Activated naive CD8-positive, alpha-beta T cell (primary cell): Measurements from ENCODE around the gene USF2.
"Not testable (repeated sequence)": the region's sequence is repeated elsewhere in the genome, so short reads cannot be mapped to it uniquely, and the experiment has no call there.

Source experiments
- H3K27ac Mint-ChIP-seq: one replicate; pipeline ENCODE4 v1.8.0; 2021; ENCODE audit warnings: mixed read lengths
- H3K27me3 Mint-ChIP-seq: one replicate; pipeline ENCODE4 v1.8.0; 2021; ENCODE audit warnings: mixed read lengths
- H3K36me3 Mint-ChIP-seq: one replicate; pipeline ENCODE4 v1.8.0; 2021; ENCODE audit warnings: mixed read lengths
- H3K4me1 Mint-ChIP-seq: one replicate; pipeline ENCODE4 v1.8.0; 2021; ENCODE audit warnings: low read depth, mixed read lengths
- H3K4me3 Mint-ChIP-seq: one replicate; pipeline ENCODE4 v1.8.0; 2021; ENCODE audit warnings: mild to moderate bottlenecking, mixed read lengths
- H3K9me3 Mint-ChIP-seq: one replicate; pipeline ENCODE4 v1.8.0; 2021; ENCODE audit warnings: low read depth, mixed read lengths

Gene USF2

DNA sequence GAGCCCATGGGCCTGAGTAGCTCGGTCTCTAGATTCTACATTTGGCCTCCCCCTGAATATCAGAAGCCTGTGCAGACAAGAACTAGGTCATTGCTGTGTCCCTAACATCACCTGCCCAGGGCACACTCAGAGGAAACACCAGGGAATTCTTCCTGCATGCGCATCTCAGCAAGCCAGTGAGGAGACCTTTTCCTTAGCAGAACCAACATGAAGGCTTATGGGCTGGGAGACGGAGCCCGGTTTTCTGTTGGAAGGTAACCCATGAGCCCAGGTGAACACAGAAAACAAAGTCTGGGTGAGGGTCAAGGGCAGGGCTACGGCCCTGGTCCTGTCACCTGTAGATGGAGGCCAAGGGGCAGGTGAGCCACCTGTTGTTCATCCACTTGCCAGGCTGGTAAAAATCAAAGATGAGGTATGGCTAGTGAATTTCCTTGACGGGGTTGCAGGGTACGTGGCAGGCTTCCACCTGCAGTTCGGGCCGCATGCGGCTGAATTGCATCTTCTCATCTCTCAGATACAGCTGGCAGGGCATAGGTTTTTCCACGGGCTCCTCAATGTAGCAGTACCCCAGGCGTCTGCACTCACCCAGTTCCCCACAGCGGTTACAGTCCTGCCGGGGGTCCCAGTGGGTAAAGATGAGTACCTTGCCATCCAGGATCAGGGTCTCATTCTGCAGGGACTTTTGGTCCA lies 36.7 kb upstream of the USF2 start:
- H3K4me1 Mint-ChIP-seq: peaks cover 6% of the 10 kb centered on the region
- no peak overlapping the region for H3K27ac Mint-ChIP-seq
- H3K9me3 Mint-ChIP-seq: no peaks in the 10 kb centered on the region
- H3K4me3 Mint-ChIP-seq: no peak overlapping the region
- H3K27me3 Mint-ChIP-seq: no peaks in the 10 kb centered on the region
- peaks cover 2% of the 10 kb centered on the region for H3K36me3 Mint-ChIP-seq

DNA sequence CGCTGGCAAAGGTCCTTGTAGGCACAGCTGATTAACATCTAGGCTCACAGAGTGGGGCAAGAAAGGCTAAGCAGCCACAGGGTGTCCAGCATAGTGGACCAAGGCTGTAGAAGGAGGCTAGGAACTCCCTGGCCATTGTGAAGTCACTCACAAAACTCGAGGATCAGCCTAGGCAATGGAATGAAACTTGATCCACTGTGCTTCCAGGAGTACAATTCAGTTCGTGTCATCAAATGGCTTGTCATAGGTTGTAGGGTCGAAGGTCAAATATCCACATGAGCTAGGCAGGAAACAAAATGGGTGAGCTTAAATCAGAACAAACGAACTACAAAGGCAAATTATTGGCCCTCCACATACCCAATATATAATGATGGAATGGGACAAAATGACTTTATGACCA lies 35.9 kb upstream of the USF2 start:
- Mint-ChIP-seq H3K27ac (no peak overlapping the region), H3K4me1 (peaks cover 9% of the 10 kb centered on the region), H3K36me3 (peaks cover 2% of the 10 kb centered on the region), H3K9me3 (no peaks in the 10 kb centered on the region), H3K4me3 (no peak overlapping the region), H3K27me3 (no peaks in the 10 kb centered on the region)

DNA sequence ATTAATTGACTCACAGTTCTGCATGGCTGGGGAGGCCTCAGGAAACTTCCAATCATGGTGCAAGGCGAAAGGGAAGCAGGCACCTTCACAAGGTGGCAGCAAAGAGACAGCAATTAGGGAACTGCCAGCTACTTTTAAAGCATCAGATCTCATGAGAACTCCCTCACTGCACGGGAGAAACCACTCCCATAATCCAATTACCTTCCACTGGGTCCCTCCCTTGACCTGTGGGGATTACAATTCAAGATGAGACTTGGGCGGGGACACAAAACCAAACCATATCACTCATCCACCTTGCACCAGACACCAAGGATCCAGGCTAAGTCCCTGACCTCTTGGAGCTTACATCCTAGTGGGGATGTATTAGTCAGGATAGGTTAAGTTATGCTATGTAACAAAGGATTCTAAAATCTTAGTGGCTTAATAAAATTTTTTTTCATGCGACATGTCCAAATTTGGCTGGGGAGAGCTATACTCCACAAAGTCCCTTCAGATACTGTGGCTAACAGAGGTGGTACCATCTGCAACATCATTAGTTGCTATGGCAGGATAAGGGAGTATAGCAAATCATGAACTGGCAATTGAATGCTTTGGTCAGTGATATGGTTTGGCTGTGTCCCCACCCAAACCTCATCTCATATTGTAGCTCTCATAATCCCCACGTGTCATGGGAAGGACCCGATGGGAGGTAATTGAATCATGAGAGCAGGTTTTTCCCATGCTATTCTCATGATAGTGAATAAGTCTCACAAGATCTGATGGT lies 31.9 kb upstream of the USF2 start:
- peaks cover 10% of the 10 kb centered on the region for H3K9me3 Mint-ChIP-seq
- peaks cover 11% of the 10 kb centered on the region for H3K36me3 Mint-ChIP-seq
- no peak overlapping the region for H3K27ac Mint-ChIP-seq
- H3K27me3 Mint-ChIP-seq: no peaks in the 10 kb centered on the region
- no peak overlapping the region for H3K4me3 Mint-ChIP-seq
- H3K4me1 Mint-ChIP-seq: peaks cover 33% of the 10 kb centered on the region

DNA sequence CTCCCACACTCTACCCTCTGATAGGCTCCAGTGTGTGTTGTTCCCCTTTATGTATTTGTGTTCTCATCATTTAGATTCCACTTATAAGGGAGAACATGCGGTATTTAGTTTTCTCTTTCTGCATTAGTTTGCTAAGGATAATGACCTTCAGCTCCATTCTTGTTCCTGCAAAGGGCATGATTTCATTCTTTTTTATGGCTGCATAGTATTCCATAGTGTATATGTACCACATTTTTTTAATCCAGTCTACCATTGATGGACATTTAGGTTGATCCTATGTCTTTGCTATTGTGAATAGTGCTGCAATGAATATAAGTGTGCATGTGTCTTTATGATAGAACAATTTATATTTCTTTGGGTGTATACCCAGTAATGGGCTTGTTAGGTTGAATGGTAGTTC lies 29.2 kb upstream of the USF2 start:
- Mint-ChIP-seq H3K27ac (peak overlapping the region; percentile 86), H3K9me3 (peaks cover 20% of the 10 kb centered on the region), H3K36me3 (peaks cover 13% of the 10 kb centered on the region), H3K4me1 (peaks cover 33% of the 10 kb centered on the region)
- not testable (repeated sequence) for H3K4me3 Mint-ChIP-seq, H3K27me3 Mint-ChIP-seq

DNA sequence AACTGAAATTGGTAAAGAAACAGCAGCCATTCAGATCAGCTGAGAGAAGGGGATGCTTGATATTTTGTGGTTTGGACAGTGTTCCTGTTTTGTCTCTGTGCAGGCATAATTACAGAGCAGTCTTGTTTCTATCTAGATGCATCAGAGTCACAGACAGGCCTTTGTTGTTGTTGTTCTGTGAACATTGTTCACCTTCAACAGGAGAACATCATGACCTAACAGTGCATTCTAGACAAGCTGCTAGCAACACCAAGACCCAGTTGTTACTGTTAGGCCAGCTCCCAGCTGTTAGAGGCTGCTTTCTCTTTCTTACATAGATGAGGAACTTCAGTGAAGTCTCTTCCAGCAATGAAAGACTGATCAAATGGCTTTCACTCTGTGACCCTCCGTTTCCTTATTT lies 28.4 kb upstream of the USF2 start:
- peaks cover 13% of the 10 kb centered on the region for H3K36me3 Mint-ChIP-seq
- H3K27me3 Mint-ChIP-seq: no peaks in the 10 kb centered on the region
- H3K27ac Mint-ChIP-seq: peak overlapping the region; percentile 86
- peak overlapping the region; percentile 44 for H3K4me3 Mint-ChIP-seq
- peaks cover 20% of the 10 kb centered on the region for H3K9me3 Mint-ChIP-seq
- peaks cover 30% of the 10 kb centered on the region for H3K4me1 Mint-ChIP-seq

DNA sequence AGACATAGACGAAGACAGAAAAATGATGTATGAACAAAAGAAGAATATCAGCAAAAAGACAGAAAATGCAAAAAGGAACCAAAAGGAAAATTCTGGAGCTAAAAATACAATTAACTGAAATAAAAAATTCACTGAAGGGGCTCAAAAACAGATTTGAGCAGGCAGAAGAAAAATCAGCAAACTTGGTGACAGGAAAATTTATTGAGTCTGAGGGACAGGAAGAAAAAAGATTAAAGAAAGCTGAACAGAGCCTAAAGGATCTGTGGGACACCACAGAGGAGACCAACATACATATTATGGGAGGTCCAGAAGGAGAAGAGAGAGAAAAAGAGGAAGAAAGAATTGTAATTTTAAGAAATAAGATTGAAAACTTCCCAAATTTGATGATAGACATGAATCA lies 27.3 kb upstream of the USF2 start:
- Mint-ChIP-seq H3K4me3 (no peak overlapping the region), H3K4me1 (peaks cover 29% of the 10 kb centered on the region), H3K9me3 (peaks cover 20% of the 10 kb centered on the region), H3K27me3 (no peaks in the 10 kb centered on the region), H3K27ac (peak overlapping the region; percentile 23), H3K36me3 (peaks cover 13% of the 10 kb centered on the region)

DNA sequence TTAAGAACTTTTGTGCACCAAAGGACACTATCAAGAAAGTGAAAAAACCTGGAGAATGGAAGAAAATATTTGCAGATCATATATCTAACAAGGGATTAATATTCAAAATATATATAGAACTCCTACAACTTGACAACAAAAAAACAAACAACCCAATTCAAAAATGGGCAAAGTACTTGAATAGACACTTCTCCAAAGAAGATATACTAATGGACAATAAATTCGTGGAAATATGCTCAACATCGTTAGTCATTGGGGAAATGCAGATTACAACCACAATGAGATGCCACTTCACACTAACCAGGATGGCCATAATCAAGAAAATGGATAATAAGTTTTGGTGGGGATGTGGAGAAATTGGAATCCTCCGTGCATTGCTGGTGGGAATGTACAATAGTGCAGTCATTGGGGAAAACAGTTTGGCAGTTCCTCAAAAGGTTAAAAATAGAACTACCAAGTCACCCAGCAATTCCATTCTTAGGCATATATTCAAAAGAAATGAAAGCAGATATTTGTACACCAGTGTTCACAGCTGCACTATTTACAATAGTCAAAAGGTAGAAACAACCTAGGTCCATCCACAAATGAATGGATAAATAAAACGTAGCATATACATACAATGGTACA lies 22.2 kb upstream of the USF2 start:
- peaks cover 10% of the 10 kb centered on the region for H3K9me3 Mint-ChIP-seq
- peaks cover 37% of the 10 kb centered on the region for H3K4me1 Mint-ChIP-seq
- H3K36me3 Mint-ChIP-seq: peaks cover 4% of the 10 kb centered on the region
- no peaks in the 10 kb centered on the region for H3K27me3 Mint-ChIP-seq
- no peak overlapping the region for H3K27ac Mint-ChIP-seq
- H3K4me3 Mint-ChIP-seq: peak overlapping the region; percentile 92

DNA sequence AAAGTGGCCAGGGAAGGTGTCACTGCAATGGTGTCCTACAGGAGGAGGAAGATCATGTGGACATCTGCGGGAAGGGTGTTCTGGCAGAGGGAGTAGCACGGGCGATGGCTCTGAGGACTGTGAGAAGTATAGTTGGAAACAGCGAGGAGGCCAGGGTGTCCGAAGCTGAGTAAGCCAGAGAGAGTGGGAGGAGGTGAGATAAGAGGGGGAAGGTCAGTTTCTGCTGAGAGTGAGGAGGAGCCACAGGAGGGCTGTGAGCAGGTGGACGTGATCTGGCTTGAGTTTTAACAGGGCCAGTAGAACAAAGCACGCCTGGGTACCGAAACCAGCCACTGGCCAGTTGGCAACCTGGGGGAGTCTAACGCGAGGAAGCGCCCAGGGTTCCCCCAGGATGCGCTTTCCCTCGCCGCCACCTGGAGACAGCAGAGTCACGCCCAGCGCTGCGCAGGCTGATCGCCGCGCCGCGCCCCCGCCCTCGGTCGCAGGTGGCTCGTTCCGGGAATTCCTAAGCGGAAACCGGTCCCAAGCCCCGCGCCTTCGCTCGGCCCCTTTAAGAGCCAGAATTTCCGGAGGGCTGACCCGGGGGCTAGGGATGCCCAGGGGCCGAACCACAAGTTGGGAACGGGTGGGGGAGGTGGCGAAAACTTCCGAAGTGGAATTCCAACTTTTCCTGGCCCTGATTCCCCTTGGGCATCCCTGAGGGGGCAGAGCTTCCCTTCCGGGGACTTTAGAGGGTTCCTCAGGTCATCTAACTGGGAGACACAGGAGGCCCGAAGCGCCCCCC lies 21.0 kb upstream of the USF2 start:
- peaks cover 10% of the 10 kb centered on the region for H3K9me3 Mint-ChIP-seq
- H3K27ac Mint-ChIP-seq: peak overlapping the region; percentile 85
- peak overlapping the region; percentile 92 for H3K4me3 Mint-ChIP-seq
- no peaks in the 10 kb centered on the region for H3K27me3 Mint-ChIP-seq
- H3K4me1 Mint-ChIP-seq: peaks cover 37% of the 10 kb centered on the region
- no peaks in the 10 kb centered on the region for H3K36me3 Mint-ChIP-seq

DNA sequence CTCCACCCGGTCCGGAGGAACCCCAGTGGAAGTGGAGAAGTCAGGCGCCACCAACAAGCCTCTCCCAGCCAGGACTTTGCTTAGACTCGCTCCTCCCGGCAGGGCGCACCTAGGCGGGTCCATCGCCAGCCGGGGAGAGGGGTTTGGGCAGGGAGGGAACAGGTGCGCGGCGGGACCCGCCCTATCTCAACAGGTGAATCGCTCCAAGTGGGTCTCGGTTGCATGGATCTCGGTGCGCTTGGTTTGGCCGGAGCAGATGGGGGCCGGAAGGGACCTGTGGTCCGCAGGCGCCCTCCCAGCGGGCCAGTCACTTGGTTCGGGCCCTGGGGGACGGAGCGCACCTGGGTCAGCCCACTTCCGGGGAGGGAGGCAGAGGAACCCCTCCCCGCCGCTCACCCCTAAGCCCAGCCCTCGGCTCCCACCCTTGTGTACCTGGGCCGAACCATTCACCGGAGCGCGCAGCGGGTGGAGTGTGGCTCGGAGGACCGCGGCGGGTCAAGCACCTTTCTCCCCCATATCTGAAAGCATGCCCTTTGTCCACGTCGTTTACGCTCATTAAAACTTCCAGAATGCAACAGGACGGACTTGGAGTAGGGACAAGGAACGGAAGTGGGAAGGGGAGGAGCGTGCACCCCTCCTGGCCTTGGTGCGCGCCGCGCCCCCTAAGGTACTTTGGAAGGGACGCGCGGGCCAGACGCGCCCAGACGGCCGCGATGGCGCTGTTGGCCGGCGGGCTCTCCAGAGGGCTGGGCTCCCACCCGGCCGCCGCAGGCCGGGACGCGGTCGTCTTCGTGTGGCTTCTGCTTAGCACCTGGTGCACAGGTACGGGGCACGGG lies 20.2 kb upstream of the USF2 start, which contains the start of gene LSR:
TSS of gene LSR (plus strand) at position 693 of the 836 bp plus-strand sequence. CDS start at position 714, 21 bp downstream.
- Mint-ChIP-seq H3K27ac (peak within 1 kb of the TSS; percentile 89), H3K36me3 (no peaks in the 10 kb centered on the region), H3K4me3 (peak within 1 kb of the TSS; percentile 92), H3K27me3 (no peaks in the 10 kb centered on the region), H3K4me1 (peaks cover 40% of the 10 kb centered on the region), H3K9me3 (peaks cover 4% of the 10 kb centered on the region)

DNA sequence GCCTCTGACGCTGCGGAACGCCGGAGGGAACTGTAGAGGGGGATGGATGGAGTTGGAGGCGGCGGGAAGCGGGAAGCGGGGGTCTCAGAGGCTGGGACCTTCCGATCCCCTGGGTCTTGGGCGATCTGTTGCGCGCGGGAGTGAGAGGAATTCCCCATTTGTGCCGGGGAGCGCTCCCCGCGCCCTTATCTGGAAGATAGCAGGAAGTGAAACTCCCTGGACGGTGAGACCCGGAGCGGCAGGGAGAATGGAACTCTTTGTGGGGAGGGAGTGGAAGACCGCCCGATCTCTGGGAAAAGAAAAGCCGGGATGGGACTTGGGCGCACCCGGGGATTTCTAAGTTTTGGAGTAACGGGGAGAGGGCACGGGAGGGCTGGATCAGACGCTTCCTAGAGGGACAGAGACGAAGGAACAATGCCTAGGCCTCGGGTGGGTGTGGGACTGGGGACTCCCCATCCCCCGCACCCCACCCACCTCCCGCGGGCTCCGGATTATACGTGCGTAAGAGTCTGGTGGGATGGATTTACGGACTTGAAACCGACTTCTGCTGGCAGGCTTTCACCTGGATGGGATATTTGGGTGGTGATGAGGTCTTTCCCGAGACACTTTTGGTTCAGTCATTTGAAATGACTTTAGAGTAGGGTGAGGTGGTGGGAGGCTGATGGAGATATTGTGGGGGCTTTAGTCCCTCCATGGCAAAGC lies 19.5 kb upstream of the USF2 start:
- Mint-ChIP-seq H3K27me3 (no peaks in the 10 kb centered on the region), H3K4me3 (peak overlapping the region; percentile 92)

DNA sequence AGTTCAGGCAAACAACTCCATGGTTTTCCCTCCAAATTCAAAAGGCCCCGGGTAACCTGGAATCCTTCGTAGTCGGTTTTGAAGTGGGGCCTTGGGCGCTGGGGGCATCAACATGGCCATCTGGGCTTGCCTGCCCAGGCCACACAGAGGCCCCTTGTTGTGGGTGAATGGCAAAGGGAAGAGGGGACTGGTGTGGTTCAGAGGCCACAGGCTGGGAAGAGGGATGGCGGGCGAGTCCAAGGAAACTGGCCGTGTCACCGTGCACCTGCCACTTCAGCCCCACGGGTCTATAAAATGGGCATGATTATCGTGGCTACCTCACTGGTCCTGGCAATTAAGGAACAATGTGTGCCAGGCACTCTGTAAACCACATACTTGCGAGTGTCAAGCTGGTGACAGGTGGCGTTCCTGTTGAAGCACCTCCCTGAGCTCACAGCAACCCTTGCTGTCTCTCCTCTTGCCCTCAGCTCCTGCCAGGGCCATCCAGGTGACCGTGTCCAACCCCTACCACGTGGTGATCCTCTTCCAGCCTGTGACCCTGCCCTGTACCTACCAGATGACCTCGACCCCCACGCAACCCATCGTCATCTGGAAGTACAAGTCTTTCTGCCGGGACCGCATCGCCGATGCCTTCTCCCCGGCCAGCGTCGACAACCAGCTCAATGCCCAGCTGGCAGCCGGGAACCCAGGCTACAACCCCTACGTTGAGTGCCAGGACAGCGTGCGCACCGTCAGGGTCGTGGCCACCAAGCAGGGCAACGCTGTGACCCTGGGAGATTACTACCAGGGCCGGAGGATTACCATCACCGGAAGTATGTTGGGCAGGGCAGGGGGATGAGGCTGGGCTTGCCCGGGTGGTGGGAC lies 18.7 kb upstream of the USF2 start:
- Mint-ChIP-seq H3K4me1 (peaks cover 42% of the 10 kb centered on the region), H3K27ac (peak overlapping the region; percentile 70), H3K9me3 (no peaks in the 10 kb centered on the region), H3K4me3 (peak overlapping the region; percentile 92), H3K36me3 (no peaks in the 10 kb centered on the region), H3K27me3 (no peaks in the 10 kb centered on the region)

More for the DNA sequence above, 19.5 kb upstream of the USF2 start:
- Mint-ChIP-seq H3K36me3 (no peaks in the 10 kb centered on the region), H3K9me3 (no peaks in the 10 kb centered on the region), H3K27ac (peak overlapping the region; percentile 89), H3K4me1 (peaks cover 40% of the 10 kb centered on the region)

DNA sequence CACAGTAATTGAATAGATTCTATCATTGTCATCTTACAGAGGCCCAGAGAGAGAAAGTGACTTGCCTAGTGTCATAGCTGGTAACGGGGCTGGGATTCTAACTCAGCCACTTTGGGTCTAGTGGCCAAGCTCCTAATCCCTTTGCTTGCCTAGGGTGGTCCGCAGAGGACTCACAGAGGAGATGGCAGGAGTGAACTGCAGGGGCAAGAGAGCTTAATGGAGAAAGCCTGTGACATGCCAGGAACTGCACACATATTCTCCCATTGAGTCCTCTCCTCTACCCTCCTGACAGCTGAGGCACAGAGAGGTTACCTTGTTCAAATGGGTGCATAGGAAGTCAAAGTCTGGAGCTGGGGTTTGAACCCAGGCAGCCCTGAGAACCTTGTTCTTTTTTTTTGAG lies 17.3 kb upstream of the USF2 start:
- Mint-ChIP-seq H3K4me3 (no peak overlapping the region), H3K27me3 (no peaks in the 10 kb centered on the region), H3K27ac (no peak overlapping the region)

More for the DNA sequence above, 17.3 kb upstream of the USF2 start:
- no peaks in the 10 kb centered on the region for H3K9me3 Mint-ChIP-seq
- peaks cover 51% of the 10 kb centered on the region for H3K4me1 Mint-ChIP-seq
- no peaks in the 10 kb centered on the region for H3K36me3 Mint-ChIP-seq
